Activated CD4-positive, alpha-beta T cell treated with anti-CD3 and anti-CD28 coated beads, Interleukin-2, Interleukin-6, amounts not matched to agents 100 ng/mL and 50 ng/mL, durations not matched to agents 16 hours and 8 hours (primary cell): ENCODE results near the gene FMN2.
A peak's percentile ranks its signal among the peaks of the same experiment; 100 is the strongest.

Experiments used
- DNase-seq: peaks from one replicate; pipeline ENCODE4 v3.0.0-alpha.2; 2020

Gene FMN2

DNA sequence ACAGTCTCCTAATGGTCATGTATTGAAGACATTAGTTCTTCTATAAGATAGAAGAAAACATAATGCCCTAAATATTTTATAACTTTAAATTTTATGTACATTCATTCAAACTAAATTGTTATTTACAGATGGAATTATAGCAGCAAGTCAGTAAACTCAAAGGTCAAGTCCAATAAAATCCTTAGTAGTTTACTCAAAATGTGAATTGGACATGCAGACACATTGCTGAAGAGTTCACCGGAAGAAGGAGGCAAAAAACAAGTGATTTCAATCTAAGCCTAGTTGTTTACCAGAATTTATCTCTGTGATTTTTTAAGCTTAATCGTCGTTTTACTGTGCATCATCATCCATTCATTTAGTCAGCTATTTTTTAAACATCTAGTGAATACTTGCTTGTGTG lies 370.6 kb downstream of the FMN2 start:
- DNase-seq: no peak

- DNase-seq: no peak
Measured at GRCh38 chr1:240462766-240463395, 371.2 kb downstream of the FMN2 start.

- DNase-seq: no peak
Measured at GRCh38 chr1:240464099-240464498, 372.4 kb downstream of the FMN2 start.

- no peak for DNase-seq
Measured at GRCh38 chr1:240465531-240465940, 373.9 kb downstream of the FMN2 start.

DNA sequence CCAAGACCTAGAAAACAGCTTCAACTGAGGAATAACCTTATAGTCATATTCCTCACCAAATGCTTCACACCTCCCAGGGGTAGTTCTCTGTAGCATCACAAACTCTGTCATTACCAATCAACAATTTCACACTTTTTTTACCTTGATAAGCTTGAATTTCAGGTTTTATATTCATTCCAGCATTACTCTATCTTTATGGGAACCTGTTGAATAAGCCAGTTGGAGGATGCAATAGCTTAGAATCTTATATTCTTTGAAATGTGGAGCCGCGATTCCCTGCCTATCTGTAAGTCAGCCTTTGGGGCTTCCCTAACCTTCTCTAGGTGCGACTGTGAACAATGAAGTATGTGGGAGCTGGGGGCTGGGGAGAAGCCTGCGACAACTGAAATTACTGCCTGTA lies 374.8 kb downstream of the FMN2 start:
- no peak for DNase-seq

- no peak for DNase-seq
Measured at GRCh38 chr1:240467895-240468294, 376.2 kb downstream of the FMN2 start.

- DNase-seq: no peak
Measured at GRCh38 chr1:240468656-240469055, 377.0 kb downstream of the FMN2 start.

GRCh38 chr1:240474133-240474614 lies 382.5 kb downstream of the FMN2 start:
- DNase-seq: peak; percentile 20

- no peak for DNase-seq
Measured at GRCh38 chr1:240475832-240476231, 384.1 kb downstream of the FMN2 start.

GRCh38 chr1:240478536-240478935 lies 386.9 kb downstream of the FMN2 start:
- DNase-seq: no peak

DNA sequence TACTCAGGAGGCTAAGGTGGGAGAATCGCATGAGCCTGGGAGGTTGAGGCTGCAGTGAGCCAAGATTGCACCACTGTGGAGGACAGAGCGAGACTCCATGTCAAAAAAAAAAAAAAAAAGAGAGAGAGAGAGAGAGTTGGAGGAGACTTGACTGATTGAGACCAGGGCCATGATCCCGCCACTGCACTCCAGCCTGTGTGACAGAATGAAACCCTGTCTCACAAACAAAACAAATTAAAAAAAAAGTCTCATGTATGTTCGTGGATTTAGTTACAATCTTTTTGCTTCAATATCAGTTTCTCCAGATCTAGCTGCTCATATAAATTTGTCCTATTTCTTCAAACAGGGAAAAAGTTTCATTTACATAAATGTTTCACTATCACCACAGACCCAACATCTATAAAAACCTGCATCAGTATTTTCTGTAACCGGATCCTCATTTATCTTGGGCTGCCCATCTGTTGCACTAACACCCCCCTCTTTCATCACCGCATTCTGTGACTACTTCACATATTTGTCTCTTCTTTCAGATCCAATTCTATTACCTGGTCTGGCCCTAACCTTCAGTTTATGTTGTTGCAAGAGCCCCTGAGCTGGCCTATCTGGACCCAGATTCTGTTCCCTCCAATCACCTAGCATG lies 393.2 kb downstream of the FMN2 start:
- DNase-seq: no peak

DNA sequence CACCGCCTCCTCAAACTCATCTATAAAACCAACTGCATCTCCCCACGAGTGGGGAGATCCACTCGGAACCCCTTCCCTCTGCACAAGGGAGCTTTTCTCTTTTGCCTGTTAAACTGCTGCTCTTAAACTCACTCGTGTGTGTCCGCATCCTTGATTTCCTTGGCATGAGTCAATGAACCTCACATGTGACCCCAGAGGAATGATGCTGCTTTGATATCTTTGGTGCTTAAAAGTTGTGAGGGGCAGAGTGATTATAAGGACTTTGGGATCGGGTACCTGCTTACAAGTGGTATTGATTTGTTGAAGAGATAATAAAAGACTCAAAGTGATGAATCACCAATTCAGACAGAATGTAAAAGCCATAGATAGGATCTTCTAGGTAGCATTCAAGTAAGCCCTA lies 394.9 kb downstream of the FMN2 start:
- no peak for DNase-seq

- no peak for DNase-seq
Measured at GRCh38 chr1:240487493-240487892, 395.8 kb downstream of the FMN2 start.

DNA sequence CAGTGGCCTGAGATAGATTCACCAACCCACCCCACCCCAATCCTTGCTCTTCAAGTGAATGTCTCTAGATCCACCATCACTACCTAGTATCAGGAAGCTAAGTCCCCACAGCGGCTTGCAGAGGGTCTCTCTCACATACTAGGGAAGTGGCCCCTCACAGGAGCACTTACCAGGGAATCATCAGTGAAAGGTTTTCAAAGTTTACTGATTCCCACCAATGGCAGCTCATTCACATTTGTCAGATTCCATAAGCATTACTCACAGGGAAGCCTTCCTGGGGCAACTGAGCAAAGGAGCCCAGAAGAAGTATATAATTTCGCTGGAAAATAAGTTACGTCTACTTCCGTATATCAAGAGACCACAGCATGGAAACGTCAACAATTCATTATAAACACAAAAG lies 399.5 kb downstream of the FMN2 start:
- no peak for DNase-seq

DNA sequence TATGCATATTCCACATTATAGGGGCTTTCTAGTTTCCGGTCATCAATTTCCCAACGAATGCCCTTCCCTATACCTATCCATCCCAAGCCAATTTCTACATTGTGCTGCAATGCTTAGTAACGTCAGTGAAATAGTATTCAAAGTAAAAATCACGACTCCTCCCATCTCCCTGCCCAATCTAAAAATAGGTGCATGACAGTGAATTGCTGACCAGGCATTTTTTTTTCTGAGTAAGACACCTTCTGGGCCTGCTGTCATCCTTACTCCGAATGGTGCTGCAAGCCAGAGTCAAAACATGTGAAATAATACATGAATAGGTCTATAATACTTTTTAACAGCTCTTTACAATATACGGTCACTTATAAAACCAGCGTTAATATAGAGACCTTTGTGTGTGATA lies 400.1 kb downstream of the FMN2 start:
- DNase-seq: no peak

DNA sequence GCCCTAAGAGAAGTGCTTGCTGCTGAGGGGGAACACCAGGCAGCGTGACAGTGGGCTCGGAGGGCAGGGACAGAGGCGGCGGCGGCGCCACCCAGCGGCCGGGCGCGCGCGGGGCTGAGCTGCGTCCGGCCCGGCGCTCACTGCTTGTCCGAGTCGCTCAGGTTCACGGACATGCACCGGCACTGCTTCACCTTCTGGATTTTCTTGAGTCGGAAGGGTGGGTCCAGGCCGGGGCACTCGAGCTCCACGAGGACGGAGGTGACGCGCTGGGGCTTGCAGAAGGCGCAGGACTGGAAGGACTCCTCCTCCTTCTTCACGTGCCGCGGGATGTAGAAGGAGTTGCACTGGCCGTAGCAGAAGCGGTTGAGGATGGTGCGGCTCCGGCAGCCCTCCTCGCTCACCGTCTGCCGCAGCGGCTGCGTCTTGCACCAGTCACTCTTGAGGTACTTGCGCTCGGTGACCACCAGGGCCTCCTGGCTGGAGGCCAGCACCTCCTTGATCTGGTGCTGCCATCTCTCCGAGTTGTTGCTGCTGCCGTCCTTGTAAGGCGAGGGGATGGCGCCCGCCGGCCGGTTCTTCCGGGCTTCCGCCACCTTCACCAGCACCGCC lies 401.3 kb downstream of the FMN2 start:
- peak; percentile 4 for DNase-seq

GRCh38 chr1:240495601-240496000 lies 403.9 kb downstream of the FMN2 start:
- no peak for DNase-seq

DNA sequence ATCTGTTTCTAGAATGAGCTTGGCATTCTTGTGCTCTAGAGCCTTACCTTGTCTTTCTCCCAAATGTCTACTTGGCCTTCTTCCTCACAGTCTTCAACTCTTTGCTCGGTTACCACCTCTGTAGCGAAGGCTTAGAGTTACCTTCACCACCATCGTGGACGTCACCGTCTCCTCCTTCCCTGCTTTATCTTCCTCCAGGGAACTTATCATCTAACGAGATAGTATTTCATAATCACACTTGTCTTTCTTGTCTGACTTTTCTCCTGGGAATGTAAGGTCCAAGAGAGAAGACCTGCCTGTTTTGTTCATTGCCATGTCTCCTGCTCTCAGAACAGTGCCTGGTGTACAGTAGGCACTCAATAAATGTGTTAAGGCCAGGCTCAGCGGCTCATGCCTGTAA lies 404.7 kb downstream of the FMN2 start:
- no peak for DNase-seq

DNA sequence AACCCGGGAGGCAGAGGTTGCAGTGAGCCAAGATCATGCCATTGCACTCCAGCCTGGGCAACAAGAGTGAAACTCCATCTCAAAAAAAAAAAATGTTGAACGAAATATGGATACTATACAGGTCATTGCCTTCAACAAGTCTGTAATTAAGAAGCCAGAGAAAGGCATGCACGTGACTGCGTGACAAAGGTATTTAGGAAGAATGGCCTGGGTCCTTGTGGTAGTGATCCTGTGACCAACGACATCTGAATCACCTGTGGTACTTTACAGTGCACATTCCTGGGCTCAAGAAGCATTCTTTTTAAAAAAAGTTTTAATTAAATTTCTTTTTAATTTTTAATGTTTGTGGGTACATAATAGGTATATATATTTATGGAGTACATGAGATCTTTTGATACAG lies 405.3 kb downstream of the FMN2 start:
- no peak for DNase-seq

DNA sequence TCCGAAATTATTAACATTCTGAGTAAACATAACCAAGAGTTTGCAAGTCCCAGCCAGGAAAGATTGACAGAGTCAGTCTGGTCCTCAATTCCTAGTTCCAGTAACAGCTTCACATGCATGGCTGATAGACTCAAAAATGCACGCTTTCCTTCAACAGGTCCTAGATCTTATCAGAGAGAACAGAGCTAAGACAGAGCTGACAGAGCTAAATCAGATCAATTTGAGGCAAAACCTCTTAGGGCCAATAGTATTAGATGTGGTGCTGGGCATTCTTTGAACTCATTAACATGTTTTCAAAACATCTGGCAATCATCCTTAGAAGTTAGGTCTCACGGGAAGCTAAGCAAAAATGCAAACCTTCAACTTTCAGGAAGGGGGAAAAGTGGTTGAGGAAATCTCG lies 406.2 kb downstream of the FMN2 start:
- no peak for DNase-seq

- no peak for DNase-seq
Measured at GRCh38 chr1:240498335-240498734, 406.7 kb downstream of the FMN2 start.

DNA sequence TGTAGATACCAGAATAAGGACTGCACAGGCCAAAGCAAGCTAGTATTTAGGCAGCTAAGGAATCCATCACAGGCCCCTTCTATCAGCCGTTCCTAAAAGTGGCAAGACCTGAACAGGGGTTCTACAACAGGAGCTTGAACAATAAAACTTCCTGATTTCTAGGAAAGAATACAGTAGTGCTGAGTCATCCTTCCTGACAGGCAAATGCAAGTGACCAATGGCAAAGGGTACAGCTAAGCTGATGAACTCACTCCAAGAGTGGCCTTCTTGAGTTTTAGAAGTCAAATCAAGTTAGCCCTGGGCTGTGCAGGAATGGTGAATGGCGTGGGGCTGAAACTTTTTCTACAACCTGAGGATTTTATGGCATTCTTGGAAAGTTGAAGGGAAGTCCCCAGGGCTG lies 407.3 kb downstream of the FMN2 start:
- DNase-seq: peak; percentile 1

DNA sequence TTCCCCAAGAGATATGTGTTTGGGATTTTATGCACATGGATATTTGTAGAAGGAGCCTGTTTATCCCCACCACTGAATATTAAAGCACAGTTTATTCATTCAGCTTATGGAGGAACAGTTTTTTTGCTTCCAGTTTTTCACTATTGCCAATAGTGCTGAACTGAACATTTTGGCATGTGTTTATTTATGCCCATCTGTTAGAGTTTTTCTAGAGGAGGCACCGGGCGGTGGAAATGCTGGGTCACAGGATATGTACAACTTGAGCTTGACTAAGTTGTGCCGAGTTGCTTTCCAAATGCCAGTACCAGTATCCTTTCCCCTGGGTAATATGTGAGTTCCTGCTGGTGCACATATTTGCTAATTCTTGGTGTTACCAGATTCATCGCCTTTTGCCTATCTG lies 409.0 kb downstream of the FMN2 start:
- DNase-seq: no peak

DNA sequence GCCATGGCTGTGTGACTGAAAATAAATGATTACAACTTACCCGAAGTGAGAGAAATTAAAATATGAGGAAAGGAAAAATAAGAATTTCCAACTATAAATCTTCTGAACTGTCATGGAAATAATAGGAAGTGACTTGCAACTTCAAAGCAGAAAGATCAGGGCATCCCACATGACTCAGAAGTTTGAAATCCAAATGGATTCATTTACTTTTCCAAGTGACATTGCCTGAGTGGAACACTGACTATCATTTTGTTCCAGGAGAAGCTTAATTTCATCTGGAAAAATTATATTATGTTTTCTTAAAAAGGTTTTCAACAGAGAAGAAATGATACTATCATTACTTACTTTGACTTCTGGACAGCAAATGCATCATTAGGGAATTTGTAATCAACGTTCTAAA lies 409.4 kb downstream of the FMN2 start:
- DNase-seq: no peak

- no peak for DNase-seq
Measured at GRCh38 chr1:240503036-240503435, 411.4 kb downstream of the FMN2 start.
